OCI-LY1 (cell line): Measurements from ENCODE around the gene GABPA.

ENCODE experiments used
- CTCF ChIP-seq: fragments of 200-600 bp; sonication (generic), shearing (Covaris generic); IDR thresholded peaks from 2 replicates; pipeline ENCODE4 v1.5.1; 2017; ENCODE audit warnings: mild to moderate bottlenecking, antibody characterized with exemption, low read length, moderate library complexity, mixed read lengths
- EZH2 ChIP-seq: fragments of 200-600 bp; sonication (generic), shearing (Covaris generic); IDR thresholded peaks from 2 replicates; pipeline ENCODE4 v1.8.0; 2017; ENCODE audit warnings: borderline replicate concordance, mixed run types, mild to moderate bottlenecking, antibody characterized with exemption, low read length, moderate library complexity, mixed read lengths

GRCh38 chr21:25734904-25735645, at the start of gene GABPA, which contains the start of gene ATP5PF:
- TF ChIP-seq CTCF (no peak), EZH2 (no peak)
